Epithelial cell of proximal tubule (primary cell): Measurements from ENCODE around the gene POLR3E. TPM values are rescaled to one million over a fixed set of nuclear protein-coding genes. Genes with fewer than 3 reads are reported as not detected.

Experiments used
- DNase-seq: peaks from one replicate; pipeline ENCODE4 v3.0.0-alpha.2; 2011; ENCODE audit warnings: low read depth
- H3K4me3 ChIP-seq: 2 replicates; pipeline ENCODE4 v1.5.1; 2011; ENCODE audit warnings: low read depth, mild to moderate bottlenecking, low read length
- total RNA-seq: library from RNA; depleted of rRNA; stranded (reverse); fragments of >200 nt; gene quantifications from 2 replicates; pipeline ENCODE4 v1.2.3, GENCODE V29; 2015
- TF ChIP-seq, protein P1 (sequence below): conservative IDR thresholded peaks from 2 replicates; pipeline ENCODE4 v1.5.1; 2012; ENCODE audit warnings: low read depth, mild to moderate bottlenecking, low read length

The POLR3E gene, protein sequence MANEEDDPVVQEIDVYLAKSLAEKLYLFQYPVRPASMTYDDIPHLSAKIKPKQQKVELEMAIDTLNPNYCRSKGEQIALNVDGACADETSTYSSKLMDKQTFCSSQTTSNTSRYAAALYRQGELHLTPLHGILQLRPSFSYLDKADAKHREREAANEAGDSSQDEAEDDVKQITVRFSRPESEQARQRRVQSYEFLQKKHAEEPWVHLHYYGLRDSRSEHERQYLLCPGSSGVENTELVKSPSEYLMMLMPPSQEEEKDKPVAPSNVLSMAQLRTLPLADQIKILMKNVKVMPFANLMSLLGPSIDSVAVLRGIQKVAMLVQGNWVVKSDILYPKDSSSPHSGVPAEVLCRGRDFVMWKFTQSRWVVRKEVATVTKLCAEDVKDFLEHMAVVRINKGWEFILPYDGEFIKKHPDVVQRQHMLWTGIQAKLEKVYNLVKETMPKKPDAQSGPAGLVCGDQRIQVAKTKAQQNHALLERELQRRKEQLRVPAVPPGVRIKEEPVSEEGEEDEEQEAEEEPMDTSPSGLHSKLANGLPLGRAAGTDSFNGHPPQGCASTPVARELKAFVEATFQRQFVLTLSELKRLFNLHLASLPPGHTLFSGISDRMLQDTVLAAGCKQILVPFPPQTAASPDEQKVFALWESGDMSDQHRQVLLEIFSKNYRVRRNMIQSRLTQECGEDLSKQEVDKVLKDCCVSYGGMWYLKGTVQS
- 31.2 and 46.9 TPM in 2 replicates for total RNA-seq

DNA sequence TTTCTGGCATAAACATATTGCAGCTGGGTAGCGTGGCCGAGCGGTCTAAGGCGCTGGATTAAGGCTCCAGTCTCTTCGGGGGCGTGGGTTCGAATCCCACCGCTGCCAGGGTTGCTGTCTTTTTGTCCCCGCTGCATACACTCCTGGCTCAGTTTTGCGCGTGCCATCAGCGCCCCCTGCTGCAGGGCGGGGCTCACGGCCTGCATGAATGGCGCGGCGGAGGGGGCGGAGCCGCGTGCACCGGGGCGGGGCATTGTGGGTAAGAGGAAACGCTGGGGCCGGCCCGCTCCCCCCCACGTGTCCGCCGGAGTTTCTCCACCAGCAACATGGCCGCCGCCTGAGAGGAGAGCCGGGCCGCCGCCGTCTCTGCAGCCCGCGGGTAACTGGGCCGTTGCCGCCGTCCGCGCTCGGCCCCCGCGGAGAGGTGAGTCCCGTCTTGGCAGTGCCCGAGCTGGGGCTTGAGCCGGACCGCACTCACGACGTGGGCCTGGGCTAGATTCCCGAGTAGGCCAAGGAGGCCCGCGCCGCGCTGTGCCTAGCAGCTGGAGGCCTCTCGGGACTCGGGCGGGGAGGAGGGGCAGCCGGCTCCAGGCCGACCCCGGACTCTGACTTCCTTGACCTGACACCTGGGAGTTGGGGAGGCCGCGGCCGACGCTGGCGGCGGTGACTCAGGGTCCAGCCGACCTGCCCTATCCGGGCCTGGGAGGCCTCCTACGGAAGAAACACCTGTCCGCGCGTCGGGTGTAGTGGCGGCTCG is at the start of gene POLR3E:
Gene POLR3E, plus strand, starts transcription at position 296 of the 757 bp plus-strand sequence. CDS start 5,560 bp downstream, outside the sequence.
- TF ChIP-seq, protein P1, sequence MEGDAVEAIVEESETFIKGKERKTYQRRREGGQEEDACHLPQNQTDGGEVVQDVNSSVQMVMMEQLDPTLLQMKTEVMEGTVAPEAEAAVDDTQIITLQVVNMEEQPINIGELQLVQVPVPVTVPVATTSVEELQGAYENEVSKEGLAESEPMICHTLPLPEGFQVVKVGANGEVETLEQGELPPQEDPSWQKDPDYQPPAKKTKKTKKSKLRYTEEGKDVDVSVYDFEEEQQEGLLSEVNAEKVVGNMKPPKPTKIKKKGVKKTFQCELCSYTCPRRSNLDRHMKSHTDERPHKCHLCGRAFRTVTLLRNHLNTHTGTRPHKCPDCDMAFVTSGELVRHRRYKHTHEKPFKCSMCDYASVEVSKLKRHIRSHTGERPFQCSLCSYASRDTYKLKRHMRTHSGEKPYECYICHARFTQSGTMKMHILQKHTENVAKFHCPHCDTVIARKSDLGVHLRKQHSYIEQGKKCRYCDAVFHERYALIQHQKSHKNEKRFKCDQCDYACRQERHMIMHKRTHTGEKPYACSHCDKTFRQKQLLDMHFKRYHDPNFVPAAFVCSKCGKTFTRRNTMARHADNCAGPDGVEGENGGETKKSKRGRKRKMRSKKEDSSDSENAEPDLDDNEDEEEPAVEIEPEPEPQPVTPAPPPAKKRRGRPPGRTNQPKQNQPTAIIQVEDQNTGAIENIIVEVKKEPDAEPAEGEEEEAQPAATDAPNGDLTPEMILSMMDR: peak; percentile 80
- H3K4me3 ChIP-seq: peak within 1 kb of the TSS; percentile 90
- peak; percentile 42 for DNase-seq

DNA sequence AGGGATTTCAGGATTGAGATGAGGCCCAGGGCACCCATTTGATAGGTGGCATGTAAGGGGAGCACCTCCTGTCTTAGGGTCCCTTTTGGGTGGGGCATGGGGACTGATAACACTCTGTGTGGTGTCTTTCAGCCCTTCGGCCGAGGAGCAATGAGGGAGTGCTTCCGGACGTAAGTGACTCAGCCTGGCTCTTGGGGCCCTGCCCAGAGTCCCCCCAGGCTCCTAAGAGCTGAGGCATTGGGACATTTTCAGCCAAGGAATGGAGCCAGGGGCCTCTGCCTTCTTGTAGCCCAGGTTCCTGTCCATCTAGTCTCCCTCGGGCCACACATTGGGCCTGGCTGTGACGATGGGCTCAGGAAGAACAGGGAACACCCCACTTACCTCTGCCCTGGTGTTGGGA is 46.7 kb upstream of the POLR3E start:
- DNase-seq: no peak
- H3K4me3 ChIP-seq: no peak overlapping the region
- TF ChIP-seq, protein P1: no peak

DNA sequence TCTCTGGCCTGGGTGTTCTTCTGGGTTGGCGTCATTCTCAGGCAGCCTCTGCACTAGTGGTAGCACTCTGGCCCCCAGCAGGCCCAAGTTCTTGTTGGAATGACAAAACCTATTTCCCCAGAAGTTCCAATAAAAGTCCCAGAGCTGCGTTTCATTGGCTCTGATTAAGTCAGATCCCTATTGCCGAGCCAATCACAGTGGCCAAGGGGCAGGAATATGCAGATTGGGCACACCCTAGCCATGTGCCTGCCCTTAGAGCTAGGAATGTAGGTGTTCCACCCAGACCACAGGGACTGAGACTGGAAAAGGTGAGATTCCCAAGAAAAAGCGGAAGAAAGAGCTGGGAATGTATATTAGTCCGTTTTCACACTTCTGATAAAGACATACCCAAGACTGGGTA is 44.9 kb upstream of the POLR3E start:
- DNase-seq: no peak
- no peak overlapping the region for H3K4me3 ChIP-seq
- TF ChIP-seq, protein P1: no peak

DNA sequence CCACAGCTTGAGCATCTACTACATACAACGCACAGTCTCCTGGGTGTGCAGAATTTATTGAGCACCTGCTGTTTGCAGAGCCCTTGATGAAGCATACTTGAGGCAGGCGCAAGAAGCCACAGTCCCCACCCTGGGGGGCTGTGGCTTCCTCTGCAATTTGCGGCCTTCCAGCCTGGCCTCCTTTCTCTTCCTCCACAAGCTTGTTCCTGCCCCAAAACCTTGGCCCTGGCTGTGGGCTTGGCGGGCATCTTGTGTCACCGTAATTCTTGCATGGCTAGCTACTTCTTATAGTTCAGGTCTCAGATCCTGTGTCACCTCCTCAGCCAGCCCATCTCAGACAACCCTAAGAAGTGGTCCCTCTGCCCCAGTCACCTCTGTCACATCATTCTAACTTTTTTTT is 43.9 kb upstream of the POLR3E start:
- no peak overlapping the region for H3K4me3 ChIP-seq
- TF ChIP-seq, protein P1: no peak
- no peak for DNase-seq

DNA sequence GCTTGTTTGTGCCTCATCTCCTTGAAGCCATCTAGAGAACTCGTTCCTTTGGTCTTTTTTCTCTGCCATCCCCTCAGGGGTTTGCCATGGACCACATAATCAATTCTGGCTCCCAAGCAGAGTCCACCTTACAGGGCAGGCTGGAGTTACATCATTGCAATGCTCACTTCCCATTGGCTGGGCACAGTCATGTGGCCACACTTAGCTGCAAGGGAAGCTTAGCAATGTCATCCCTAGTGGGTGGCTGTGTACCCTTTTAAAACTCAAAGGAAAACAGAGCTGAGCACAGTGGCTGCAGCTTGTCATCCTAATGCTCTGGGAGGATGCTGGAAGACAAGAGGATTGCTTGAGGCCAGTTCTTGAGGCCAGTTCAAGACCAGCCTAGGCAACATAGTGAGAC is 41.9 kb upstream of the POLR3E start:
- TF ChIP-seq, protein P1: no peak
- H3K4me3 ChIP-seq: no peak overlapping the region
- no peak for DNase-seq

DNA sequence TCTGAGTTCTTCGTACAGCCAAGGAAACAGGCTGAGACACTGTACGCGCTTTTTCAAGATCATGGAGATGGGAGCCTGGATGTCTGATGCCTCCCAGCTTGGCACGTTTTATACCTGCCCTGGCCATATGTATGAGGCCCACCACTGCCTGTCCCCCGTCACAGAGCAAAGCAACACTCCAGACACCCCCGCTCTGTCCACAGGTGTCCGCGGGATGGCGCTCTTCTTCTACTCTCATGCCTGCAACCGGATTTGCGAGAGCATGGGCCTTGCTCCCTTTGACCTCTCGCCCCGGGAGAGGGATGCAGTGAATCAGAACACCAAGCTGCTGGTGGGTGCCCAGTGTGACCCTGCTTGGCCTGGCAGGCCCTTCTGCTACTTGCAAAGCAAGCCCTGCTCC is 39.8 kb upstream of the POLR3E start:
- TF ChIP-seq, protein P1: no peak
- no peak overlapping the region for H3K4me3 ChIP-seq
- DNase-seq: no peak
